K562 (cell line): Measurements from ENCODE around the gene DISC1. TPM values are rescaled to one million over a fixed set of nuclear protein-coding genes. Genes with fewer than 3 reads are reported as not detected.

ENCODE experiments used
- ATAC-seq: fragments of 200-7000 bp; cut with Tn5 transposase; 3 replicates; pipeline ENCODE4 v1.9.1; 2020; ENCODE audit warnings: moderate library complexity
- BruUV-seq: library from RNA; stranded (reverse); fragments of 400-500 nt; replicated peaks from 2 replicates; lab custom pipeline; 2021; lab: Mats Ljungman, UMichigan
- CTCF ChIA-PET: fragments of 300-600 bp; formaldehyde crosslinking; extraction: SDS; loops from one replicate; lab custom pipeline; 2021; ENCODE audit warnings: low intra/inter-chr PET ratio; lab: Yijun Ruan, JAX
- POLR2A ChIA-PET: fragments of 300-600, 350-650 bp; sonication (Branson Sonifier 250); formaldehyde crosslinking; extraction: SDS; loops from one replicate; lab custom pipeline; 2021; ENCODE audit warnings: antibody characterized with exemption, inconsistent platforms; lab: Yijun Ruan, JAX
- DNase-seq, 4 experiments: peaks; one replicate each; pipeline versions ENCODE4 v3.0.0 to v3.0.0-alpha.2; 2011 to 2018; ENCODE audit warnings: low spot score in 3 of 4, mixed read lengths in 3 of 4; ENCODE audit errors: extremely low read depth in 1 of 4
- FAIRE-seq: peaks from 2 replicates; lab custom pipeline; 2011; peaks lifted over from hg19 to GRCh38; lab: Jason Lieb, UNC
- H2AFZ ChIP-seq: 2 replicates; pipeline ENCODE4 v1.6.0; 2011; ENCODE audit warnings: low read depth, low read length, control low read depth, inconsistent platforms
- H3K27ac ChIP-seq: fragments of 200-600 bp; 3 replicates; pipeline ENCODE4 v1.8.0; 2011; ENCODE audit warnings: low read depth, mild to moderate bottlenecking, control low read depth, inconsistent platforms, low read length, moderate library complexity, mixed read lengths; ENCODE audit errors: extremely low read depth
- H3K27me3 ChIP-seq, 2 experiments: fragments of 300-600 bp in 1 of 2; 2 replicates in 1 of 2; 3 replicates in 1 of 2; pipeline versions ENCODE4 v1.6.0 to v1.8.0; 2011; ENCODE audit warnings: inconsistent platforms in 2 of 2, low read length in 2 of 2, mild to moderate bottlenecking in 1 of 2, mixed read lengths in 1 of 2, moderate library complexity in 1 of 2; ENCODE audit not compliant: control insufficient read depth in 2 of 2, insufficient read depth in 2 of 2
- H3K36me3 ChIP-seq: fragments of 300-600 bp; 3 replicates; pipeline ENCODE4 v1.8.0; 2011; ENCODE audit warnings: mild to moderate bottlenecking, low read length, inconsistent platforms; ENCODE audit not compliant: control insufficient read depth, insufficient read depth
- H3K4me1 ChIP-seq, 2 experiments: fragments of 200-600 bp in 1 of 2; replicated peaks in 1 of 2; 2 replicates in 1 of 2; 3 replicates in 1 of 2; pipeline versions ENCODE4 v1.5.1 to v1.8.0; 2011; ENCODE audit warnings: inconsistent platforms in 2 of 2, low read length in 2 of 2, mild to moderate bottlenecking in 1 of 2, mixed read lengths in 1 of 2, moderate library complexity in 1 of 2; ENCODE audit not compliant: control insufficient read depth in 2 of 2, insufficient read depth in 2 of 2
- H3K4me2 ChIP-seq: 2 replicates; pipeline ENCODE4 v1.6.1; 2011; ENCODE audit warnings: low read length, control low read depth, inconsistent platforms, mixed read lengths; ENCODE audit not compliant: insufficient read depth
- H3K4me3 ChIP-seq: fragments of 200-600 bp; sonication (generic), shearing (Covaris generic); 2 replicates; pipeline ENCODE4 v1.5.1; 2016; ENCODE audit warnings: control low read depth, inconsistent platforms
- H3K79me2 ChIP-seq: fragments of 200-600 bp; 3 replicates; pipeline ENCODE4 v1.8.0; 2011; ENCODE audit warnings: low read length, inconsistent platforms; ENCODE audit not compliant: control insufficient read depth, insufficient read depth
- H3K9ac ChIP-seq, 2 experiments: 2 replicates each; pipeline versions ENCODE4 v1.6.0 to v1.6.1; 2011; ENCODE audit warnings: low read depth in 2 of 2, low read length in 2 of 2, control low read depth in 1 of 2, inconsistent platforms in 1 of 2, mild to moderate bottlenecking in 1 of 2, mixed read lengths in 1 of 2; ENCODE audit not compliant: insufficient read depth in 1 of 2
- H3K9me1 ChIP-seq: one replicate; pipeline ENCODE4 v1.6.0; 2011; ENCODE audit warnings: inconsistent platforms, mild to moderate bottlenecking, low read length, moderate library complexity; ENCODE audit not compliant: control insufficient read depth, insufficient read depth
- H3K9me3 ChIP-seq: replicated peaks from 2 replicates; pipeline ENCODE4 v1.5.1; 2011; ENCODE audit warnings: low read depth, low read length, inconsistent platforms; ENCODE audit not compliant: control insufficient read depth, insufficient read depth
- H4K20me1 ChIP-seq: replicated peaks from 2 replicates; pipeline ENCODE4 v1.6.1; 2011; ENCODE audit warnings: low read length, inconsistent platforms, mixed read lengths; ENCODE audit not compliant: control insufficient read depth, insufficient read depth
- ATF7 ChIP-seq: fragments of 450-650 bp; IDR thresholded peaks from 2 replicates; pipeline ENCODE4 v1.7.1; 2014; ENCODE audit warnings: mild to moderate bottlenecking, moderate library complexity
- BRD9 ChIP-seq: fragments of 450-650 bp; IDR thresholded peaks from 2 replicates; pipeline ENCODE4 v1.6.1; 2018; ENCODE audit warnings: low read depth; ENCODE audit not compliant: partially characterized antibody
- BRF1 ChIP-seq: IDR thresholded peaks from 3 replicates; pipeline ENCODE4 v1.6.1; 2011; ENCODE audit warnings: borderline replicate concordance, mild to moderate bottlenecking; ENCODE audit not compliant: insufficient read length; ENCODE audit errors: extremely low read depth
- MCM5 ChIP-seq: fragments of 450-650 bp; IDR thresholded peaks from 2 replicates; pipeline ENCODE4 v1.6.1; 2016; ENCODE audit warnings: low read depth
- MLX ChIP-seq, 2 experiments: fragments of 450-650 bp in 1 of 2; sonication (generic) in 1 of 2; formaldehyde crosslinking; conservative IDR thresholded peaks; 2 replicates each; pipeline versions ENCODE4 v1.4.0 to v1.8.1; 2020 to 2022; ENCODE audit warnings: mild to moderate bottlenecking in 1 of 2, missing genetic modification reagents in 1 of 2
- MTF1 ChIP-seq: fragments of 250-450 bp; sonication (Bioruptor Pico); IDR thresholded peaks from 2 replicates; pipeline ENCODE4 v1.9.0; 2021; ENCODE audit warnings: moderate library complexity, mild to moderate bottlenecking, inconsistent platforms, borderline replicate concordance
- NFIC ChIP-seq: fragments of 450-650 bp; IDR thresholded peaks from 2 replicates; pipeline ENCODE4 v1.6.1; 2017; ENCODE audit warnings: mild to moderate bottlenecking, inconsistent platforms
- NONO ChIP-seq, 2 experiments: fragments of 200-400 bp in 1 of 2; fragments of 450-650 bp in 1 of 2; formaldehyde crosslinking in 1 of 2; IDR thresholded peaks; 2 replicates each; pipeline ENCODE4 v1.6.1; 2017; ENCODE audit warnings: low read depth in 2 of 2, mild to moderate bottlenecking in 2 of 2, moderate library complexity in 2 of 2, low read length in 1 of 2
- RBM17 ChIP-seq: fragments of 200-400 bp; formaldehyde crosslinking; IDR thresholded peaks from 2 replicates; pipeline ENCODE4 v1.6.1; 2017; ENCODE audit warnings: low read depth, mild to moderate bottlenecking, low read length, borderline replicate concordance
- TEAD1 ChIP-seq, 2 experiments: fragments of 450-650 bp in 1 of 2; sonication (generic) in 1 of 2; formaldehyde crosslinking; IDR thresholded peaks; 2 replicates each; pipeline versions ENCODE4 v1.4.0 to v1.8.0; 2020 to 2022; ENCODE audit warnings: mild to moderate bottlenecking in 2 of 2, missing genetic modification reagents in 1 of 2
- WHSC1 ChIP-seq: IDR thresholded peaks from one replicate; pipeline ENCODE4 v1.6.1; 2012; ENCODE audit warnings: low read length, control low read depth, inconsistent platforms
- WGBS: fragments of 100-300 bp; shearing (Covaris generic); methylation state at CpG from one replicate; pipeline ENCODE4 v1.1.6; 2016; ENCODE audit warnings: low coverage, mixed read lengths; ENCODE audit not compliant: insufficient coverage; ENCODE audit errors: missing lambda C conversion rate; 5-methylcytosine and 5-hydroxymethylcytosine counted together
- in situ Hi-C: fragments of 300-500 bp; cut with MboI; formaldehyde crosslinking; loops from 4 replicates; pipeline ENCODE4 v1.15.0; 2018; ENCODE audit warnings: inconsistent platforms, mixed read lengths
- intact Hi-C: fragments of 100-400 bp; cut with micrococcal nuclease; formaldehyde crosslinking; loops from 2 replicates; pipeline ENCODE4 v1.14.2; 2022
- polyA plus RNA-seq, 8 experiments: library from polyadenylated mRNA; depleted of rRNA in 4 of 8; stranded (reverse) in 5 of 8; unstranded in 3 of 8; fragments of >200 nt; fragmentation: Nextera tagmentation in 2 of 8; fragmentation: Illumina TruSeq in 1 of 8; extraction: Ambion mirVana in 2 of 8; extraction: Trizol in 1 of 8; gene quantifications; 2 replicates each; pipeline versions ENCODE4 v1.2.1 to v1.2.3, GENCODE V29; 2011 to 2014; ENCODE audit warnings: inconsistent platforms in 1 of 8, missing spikeins in 1 of 8
- total RNA-seq, 7 experiments: library from RNA; depleted of rRNA in 6 of 7; stranded (reverse); fragments of >200 nt in 6 of 7; fragmentation: Illumina TruSeq in 2 of 7; extraction: Trizol in 2 of 7; gene quantifications; 2 replicates each; pipeline versions ENCODE4 v1.2.1 to v1.2.3, GENCODE V29; 2011 to 2021; ENCODE audit warnings: low replicate concordance in 1 of 7

DISC1 gene
- total and polyA plus RNA-seq, 9 of the 15 experiments (the other 6 are each of a cell fraction or from before 2014, with no cell fraction given): 0.01 to 0.11 (median 0.08) TPM; not detected in 1

- no TSS peak for BruUV-seq
- Histone ChIP-seq H3K4me2 (no peak overlapping the region), H3K79me2 (no peaks in the 10 kb centered on the region), H3K27me3 (no peaks in the 10 kb centered on the region), H3K36me3 (no peaks in the 10 kb centered on the region), H3K9me1 (no peaks in the 10 kb centered on the region), H2AFZ (no peak overlapping the region), H3K9ac (no peak overlapping the region), H4K20me1 (no peaks in the 10 kb centered on the region), H3K4me3 (no peak overlapping the region), H3K9me3 (no peaks in the 10 kb centered on the region; the same call in 1 of the 2 replicates), H3K4me1 (no peaks in the 10 kb centered on the region), H3K27ac (no peak overlapping the region)
- no peak for TF ChIP-seq WHSC1
- TF ChIP-seq NFIC: peak; percentile 18; the same call in 1 of the 2 replicates
- in situ Hi-C loops: no loop called here
- FAIRE-seq: no peak
- intact Hi-C loops: no loop called here
- DNase-seq: no peak
- POLR2A ChIA-PET: no interaction called here
- CTCF ChIA-PET: no interaction called here
- ATAC-seq: no peak
- 0% methylated on average over 8 of the region's 8 CpGs for WGBS
These were observed 412.4 kb downstream of the DISC1 start for GRCh38 chr1:232038706-232039677.

- DNase-seq: no peak
- Histone ChIP-seq H3K9ac (no peak overlapping the region), H3K27me3 (no peaks in the 10 kb centered on the region), H3K4me1 (no peaks in the 10 kb centered on the region), H3K9me1 (no peaks in the 10 kb centered on the region), H2AFZ (no peak overlapping the region), H3K36me3 (no peaks in the 10 kb centered on the region), H3K27ac (no peak overlapping the region), H3K9me3 (no peaks in the 10 kb centered on the region; the same call in 1 of the 2 replicates), H3K4me2 (no peak overlapping the region), H4K20me1 (no peaks in the 10 kb centered on the region), H3K79me2 (no peaks in the 10 kb centered on the region), H3K4me3 (no peak overlapping the region)
- 0% methylated on average over 3 of the region's 3 CpGs for WGBS
- no peak for FAIRE-seq
- in situ Hi-C loops: no loop called here
- no peak for ATAC-seq
- ChIA-PET CTCF (no interaction called here), POLR2A (no interaction called here)
- intact Hi-C loops: no loop called here
- BruUV-seq: no TSS peak
- TF ChIP-seq ATF7: no peak
- TF ChIP-seq BRD9: no peak
- no peak for TF ChIP-seq NONO (IDR thresholded peaks at IDR 0.05; ENCODE audit: low read depth in 2 of 2, low read length in 1 of 2)
- TF ChIP-seq TEAD1 (CRISPR knock-in tag; IDR thresholded peaks at IDR 0.05): no peak
- no peak for TF ChIP-seq MTF1
- TF ChIP-seq BRF1: no peak
- TF ChIP-seq MCM5: no peak
- no peak for TF ChIP-seq RBM17
- TF ChIP-seq MLX (CRISPR knock-in tag; conservative IDR thresholded peaks at IDR 0.05): no peak
These were observed 413.7 kb downstream of the DISC1 start for GRCh38 chr1:232040260-232040659.
